ENCODE data around the gene SYNGR3.

The SYNGR3 gene

GRCh38 chr16:2029350-2029749, 39.6 kb downstream of the SYNGR3 start:
- H3K36me3 ChIP-seq (ENCODE audit: low read depth): no peaks in the 10 kb centered on the region
- no peaks in the 10 kb centered on the region for H3K9me3 ChIP-seq (ENCODE audit: severe bottlenecking)
- H3K4me3 ChIP-seq (ENCODE audit: severe bottlenecking): no peak overlapping the region
- H3K4me1 ChIP-seq (ENCODE audit: insufficient read depth, poor library complexity, severe bottlenecking): peaks cover 9% of the 10 kb centered on the region
- no peak overlapping the region for H3K27ac ChIP-seq (ENCODE audit: poor library complexity, severe bottlenecking)
- DNase-seq (ENCODE audit: low spot score) (peak; percentile 61), ATAC-seq (ENCODE audit: low read depth) (no peak)
- no peak for TF ChIP-seq CTCF (IDR thresholded peaks at IDR 0.05; ENCODE audit: poor library complexity, severe bottlenecking)
- H3K27me3 ChIP-seq (ENCODE audit: insufficient read depth, poor library complexity, severe bottlenecking): no peaks in the 10 kb centered on the region

GRCh38 chr16:2030036-2030435, 40.3 kb downstream of the SYNGR3 start:
- Histone ChIP-seq H3K9me3 (ENCODE audit: severe bottlenecking) (no peaks in the 10 kb centered on the region), H3K4me1 (ENCODE audit: insufficient read depth, poor library complexity, severe bottlenecking) (peaks cover 9% of the 10 kb centered on the region), H3K27ac (ENCODE audit: poor library complexity, severe bottlenecking) (no peak overlapping the region), H3K36me3 (ENCODE audit: low read depth) (no peaks in the 10 kb centered on the region), H3K27me3 (ENCODE audit: insufficient read depth, poor library complexity, severe bottlenecking) (no peaks in the 10 kb centered on the region), H3K4me3 (ENCODE audit: severe bottlenecking) (no peak overlapping the region)
- no peak for DNase-seq (ENCODE audit: low spot score)
- no peak for ATAC-seq (ENCODE audit: low read depth)
- no peak for TF ChIP-seq CTCF (IDR thresholded peaks at IDR 0.05; ENCODE audit: poor library complexity, severe bottlenecking)

GRCh38 chr16:2031081-2031577, 41.4 kb downstream of the SYNGR3 start:
- no peak for TF ChIP-seq CTCF (IDR thresholded peaks at IDR 0.05; ENCODE audit: poor library complexity, severe bottlenecking)
- Histone ChIP-seq H3K9me3 (ENCODE audit: severe bottlenecking) (no peaks in the 10 kb centered on the region), H3K36me3 (ENCODE audit: low read depth) (no peaks in the 10 kb centered on the region), H3K4me3 (ENCODE audit: severe bottlenecking) (no peak overlapping the region), H3K27me3 (ENCODE audit: insufficient read depth, poor library complexity, severe bottlenecking) (no peaks in the 10 kb centered on the region), H3K27ac (ENCODE audit: poor library complexity, severe bottlenecking) (no peak overlapping the region), H3K4me1 (ENCODE audit: insufficient read depth, poor library complexity, severe bottlenecking) (peaks cover 9% of the 10 kb centered on the region)
- DNase-seq (ENCODE audit: low spot score) (no peak), ATAC-seq (ENCODE audit: low read depth) (no peak)

GRCh38 chr16:2032285-2033056, 42.7 kb downstream of the SYNGR3 start:
- H3K4me1 ChIP-seq (ENCODE audit: insufficient read depth, poor library complexity, severe bottlenecking): peaks cover 9% of the 10 kb centered on the region
- H3K4me3 ChIP-seq (ENCODE audit: severe bottlenecking): no peak overlapping the region
- no peak for DNase-seq (ENCODE audit: low spot score)

More at GRCh38 chr16:2032285-2033056, 42.7 kb downstream of the SYNGR3 start:
- no peaks in the 10 kb centered on the region for H3K36me3 ChIP-seq (ENCODE audit: low read depth)
- H3K27ac ChIP-seq (ENCODE audit: poor library complexity, severe bottlenecking): no peak overlapping the region
- no peaks in the 10 kb centered on the region for H3K9me3 ChIP-seq (ENCODE audit: severe bottlenecking)
- no peak for TF ChIP-seq CTCF (IDR thresholded peaks at IDR 0.05; ENCODE audit: poor library complexity, severe bottlenecking)
- no peak for ATAC-seq (ENCODE audit: low read depth)
- H3K27me3 ChIP-seq (ENCODE audit: insufficient read depth, poor library complexity, severe bottlenecking): no peaks in the 10 kb centered on the region

Measured in RWPE2 (cell line).